HCT116 (cell line): Measurements from ENCODE around the gene ARHGAP31.

ENCODE experiments used
- YY1 ChIP-seq: IDR thresholded peaks from 2 replicates; pipeline ENCODE4 v1.6.1; 2011; ENCODE audit warnings: low read length, low read depth, moderate library complexity, mild to moderate bottlenecking; ENCODE audit not compliant: insufficient replicate concordance; ENCODE audit errors: extremely low read depth
- TF ChIP-seq, protein P1 (sequence below), 3 experiments: fragments of 200-600 bp in 1 of 3; sonication (generic) in 1 of 3; IDR thresholded peaks in 2 of 3; conservative IDR thresholded peaks in 1 of 3; 2 replicates each; pipeline ENCODE4 v1.5.1; 2012 to 2017; ENCODE audit warnings: low read depth in 2 of 3, low read length in 2 of 3, antibody characterized with exemption in 1 of 3, borderline replicate concordance in 1 of 3, control low read depth in 1 of 3, mild to moderate bottlenecking in 1 of 3, mixed read lengths in 1 of 3, mixed run types in 1 of 3, moderate library complexity in 1 of 3; ENCODE audit not compliant: insufficient read depth in 1 of 3
- TF ChIP-seq, protein P2 (sequence below): IDR thresholded peaks from 2 replicates; pipeline ENCODE4 v1.6.1; 2012

DNA sequence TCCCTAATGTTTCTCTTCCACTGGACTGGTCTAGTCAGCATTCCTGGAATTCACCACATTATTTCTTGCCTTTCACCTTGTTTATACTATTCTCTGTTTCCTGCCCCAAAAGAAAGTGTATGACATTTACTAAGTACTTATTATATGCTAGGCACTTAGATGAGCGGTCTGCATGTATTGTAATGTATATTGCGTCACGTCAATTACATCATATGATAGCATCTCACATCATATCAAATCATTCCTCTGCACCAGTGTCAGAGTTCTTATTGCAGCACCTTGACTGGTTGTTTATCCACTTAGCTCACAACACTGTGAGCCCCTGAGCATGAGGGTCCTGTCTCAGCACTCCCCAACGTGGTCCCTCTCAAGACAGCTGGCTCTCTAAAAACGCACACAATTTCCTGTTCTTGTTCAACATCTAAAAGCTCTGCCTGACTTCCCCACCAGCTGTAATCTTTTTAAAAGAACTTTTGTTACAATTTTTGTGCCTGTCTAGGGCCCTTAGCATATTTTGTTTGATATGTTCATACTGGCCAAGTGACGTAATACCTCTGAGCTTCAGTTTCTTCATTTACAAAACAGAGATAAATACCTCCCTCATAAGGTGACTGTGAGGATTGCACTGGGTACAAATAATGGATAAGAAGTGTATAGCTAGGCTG lies 58.8 kb downstream of the ARHGAP31 start:
- TF ChIP-seq, protein P1, sequence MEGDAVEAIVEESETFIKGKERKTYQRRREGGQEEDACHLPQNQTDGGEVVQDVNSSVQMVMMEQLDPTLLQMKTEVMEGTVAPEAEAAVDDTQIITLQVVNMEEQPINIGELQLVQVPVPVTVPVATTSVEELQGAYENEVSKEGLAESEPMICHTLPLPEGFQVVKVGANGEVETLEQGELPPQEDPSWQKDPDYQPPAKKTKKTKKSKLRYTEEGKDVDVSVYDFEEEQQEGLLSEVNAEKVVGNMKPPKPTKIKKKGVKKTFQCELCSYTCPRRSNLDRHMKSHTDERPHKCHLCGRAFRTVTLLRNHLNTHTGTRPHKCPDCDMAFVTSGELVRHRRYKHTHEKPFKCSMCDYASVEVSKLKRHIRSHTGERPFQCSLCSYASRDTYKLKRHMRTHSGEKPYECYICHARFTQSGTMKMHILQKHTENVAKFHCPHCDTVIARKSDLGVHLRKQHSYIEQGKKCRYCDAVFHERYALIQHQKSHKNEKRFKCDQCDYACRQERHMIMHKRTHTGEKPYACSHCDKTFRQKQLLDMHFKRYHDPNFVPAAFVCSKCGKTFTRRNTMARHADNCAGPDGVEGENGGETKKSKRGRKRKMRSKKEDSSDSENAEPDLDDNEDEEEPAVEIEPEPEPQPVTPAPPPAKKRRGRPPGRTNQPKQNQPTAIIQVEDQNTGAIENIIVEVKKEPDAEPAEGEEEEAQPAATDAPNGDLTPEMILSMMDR (IDR thresholded peaks at IDR 0.05 in 2 of 3, conservative IDR thresholded peaks at IDR 0.05 in 1 of 3; ENCODE audit: borderline replicate concordance in 1 of 3, insufficient read depth in 1 of 3, low read depth in 2 of 3, low read length in 2 of 3) = peak; percentile 21 to 43 (median 37); a peak in 4 of 6 replicates
- TF ChIP-seq YY1 = no peak
- TF ChIP-seq, protein P2, sequence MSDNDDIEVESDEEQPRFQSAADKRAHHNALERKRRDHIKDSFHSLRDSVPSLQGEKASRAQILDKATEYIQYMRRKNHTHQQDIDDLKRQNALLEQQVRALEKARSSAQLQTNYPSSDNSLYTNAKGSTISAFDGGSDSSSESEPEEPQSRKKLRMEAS = no peak
